Measurements from ENCODE around the gene AKAP13. TPM values are rescaled to one million over a fixed set of nuclear protein-coding genes. Genes with fewer than 3 reads are reported as not detected.

Gene AKAP13
- total and polyA plus RNA-seq, 9 donors, result 45.3 to 190 (median 98.6) TPM

DNA sequence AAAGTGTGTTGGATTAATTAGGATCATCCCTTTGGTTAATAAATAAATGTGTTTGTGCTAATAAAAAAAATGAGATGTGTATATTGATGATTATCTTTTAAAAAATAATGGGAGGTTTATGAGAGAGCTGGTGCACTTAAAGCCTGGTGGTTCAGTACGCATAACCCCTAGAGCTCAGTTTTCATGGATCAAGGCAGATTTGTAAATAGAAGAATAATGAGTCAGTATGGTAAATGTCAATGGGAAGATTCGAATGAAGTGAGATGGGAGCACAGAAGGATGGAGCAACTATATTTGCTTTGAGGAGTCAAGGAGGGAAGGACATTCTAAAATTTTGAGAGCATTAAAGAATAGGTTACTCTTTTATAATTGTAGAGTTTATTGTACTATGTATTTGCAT, 35.4 kb downstream of the AKAP13 start:
- no peak overlapping the region for H3K27ac ChIP-seq
- no peaks in the 10 kb centered on the region for H3K36me3 ChIP-seq
- H3K4me1 ChIP-seq (ENCODE audit: insufficient read depth), result no peaks in the 10 kb centered on the region
- DNase-seq, result no peak
- no peaks in the 10 kb centered on the region for H3K27me3 ChIP-seq
- no peak overlapping the region for H3K4me3 ChIP-seq
- no peaks in the 10 kb centered on the region for H3K9me3 ChIP-seq
- WGBS, 3 donors, result 87 to 91% (median 90%) methylated on average over 2 of the region's 2 CpGs
- TF ChIP-seq POLR2A (IDR thresholded peaks at IDR 0.05) (no peak), EP300 (IDR thresholded peaks at IDR 0.05) (no peak)
- TF ChIP-seq, protein P1, sequence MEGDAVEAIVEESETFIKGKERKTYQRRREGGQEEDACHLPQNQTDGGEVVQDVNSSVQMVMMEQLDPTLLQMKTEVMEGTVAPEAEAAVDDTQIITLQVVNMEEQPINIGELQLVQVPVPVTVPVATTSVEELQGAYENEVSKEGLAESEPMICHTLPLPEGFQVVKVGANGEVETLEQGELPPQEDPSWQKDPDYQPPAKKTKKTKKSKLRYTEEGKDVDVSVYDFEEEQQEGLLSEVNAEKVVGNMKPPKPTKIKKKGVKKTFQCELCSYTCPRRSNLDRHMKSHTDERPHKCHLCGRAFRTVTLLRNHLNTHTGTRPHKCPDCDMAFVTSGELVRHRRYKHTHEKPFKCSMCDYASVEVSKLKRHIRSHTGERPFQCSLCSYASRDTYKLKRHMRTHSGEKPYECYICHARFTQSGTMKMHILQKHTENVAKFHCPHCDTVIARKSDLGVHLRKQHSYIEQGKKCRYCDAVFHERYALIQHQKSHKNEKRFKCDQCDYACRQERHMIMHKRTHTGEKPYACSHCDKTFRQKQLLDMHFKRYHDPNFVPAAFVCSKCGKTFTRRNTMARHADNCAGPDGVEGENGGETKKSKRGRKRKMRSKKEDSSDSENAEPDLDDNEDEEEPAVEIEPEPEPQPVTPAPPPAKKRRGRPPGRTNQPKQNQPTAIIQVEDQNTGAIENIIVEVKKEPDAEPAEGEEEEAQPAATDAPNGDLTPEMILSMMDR (IDR thresholded peaks at IDR 0.05), result no peak
- intact Hi-C loops (cut with DNase I), result no loop called here

DNA sequence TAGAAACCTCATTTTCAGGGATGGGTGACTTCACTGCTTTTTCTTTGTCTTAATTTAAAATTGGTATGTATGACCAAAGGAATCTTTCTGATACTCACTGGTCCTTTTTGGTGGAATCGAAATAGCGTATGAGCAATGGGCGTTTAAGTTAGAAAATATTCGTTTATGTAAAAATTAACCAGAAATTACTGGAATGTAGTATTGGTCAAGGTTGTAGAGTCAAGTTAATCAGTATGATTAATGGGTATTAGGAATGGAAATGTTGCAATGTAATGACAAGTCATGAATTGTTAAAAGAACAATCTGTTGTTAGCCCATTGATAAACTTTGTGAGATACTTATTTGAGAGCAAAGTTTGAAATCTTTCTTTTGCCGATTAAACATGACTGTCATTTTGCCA, 36.9 kb downstream of the AKAP13 start:
- WGBS, 3 donors, result 86 to 90% (median 87%) methylated on average over 5 of the region's 5 CpGs
- Histone ChIP-seq H3K36me3 (no peaks in the 10 kb centered on the region), H3K4me3 (no peak overlapping the region), H3K9me3 (no peaks in the 10 kb centered on the region), H3K27me3 (no peaks in the 10 kb centered on the region), H3K27ac (no peak overlapping the region), H3K4me1 (ENCODE audit: insufficient read depth) (peaks cover 1% of the 10 kb centered on the region)
- TF ChIP-seq EP300 (IDR thresholded peaks at IDR 0.05) (no peak), POLR2A (IDR thresholded peaks at IDR 0.05) (no peak)
- TF ChIP-seq, protein P1 (IDR thresholded peaks at IDR 0.05), result no peak
- no peak for DNase-seq
- intact Hi-C loops (cut with DNase I), result no loop called here

DNA sequence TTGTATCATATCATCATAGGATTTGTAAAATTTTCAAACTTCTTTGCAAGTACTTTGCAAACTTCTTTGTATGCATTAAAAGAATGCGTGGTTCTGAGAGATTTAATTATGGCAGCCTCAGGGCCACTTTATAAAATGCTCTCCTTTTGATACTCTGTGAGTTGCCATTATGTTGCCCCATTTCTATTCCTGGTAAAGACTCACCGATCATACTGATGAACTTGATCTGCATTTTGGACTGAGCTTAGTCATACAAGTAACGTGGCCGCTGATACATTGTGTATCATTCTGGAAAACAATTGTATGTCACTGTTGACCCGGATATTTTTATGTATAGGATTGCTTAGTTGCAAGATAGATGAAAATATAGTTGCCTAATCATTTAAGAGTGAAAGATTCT, 38.8 kb downstream of the AKAP13 start:
- Histone ChIP-seq H3K9me3 (no peaks in the 10 kb centered on the region), H3K36me3 (no peaks in the 10 kb centered on the region), H3K4me1 (ENCODE audit: insufficient read depth) (peaks cover 4% of the 10 kb centered on the region), H3K27me3 (no peaks in the 10 kb centered on the region), H3K4me3 (no peak overlapping the region), H3K27ac (no peak overlapping the region)
- 77 to 97% (median 91%) methylated on average over 5 of the region's 5 CpGs for whole genome bisulfite sequencing, 3 donors
- TF ChIP-seq, protein P1 (IDR thresholded peaks at IDR 0.05), result no peak
- no peak for TF ChIP-seq POLR2A (IDR thresholded peaks at IDR 0.05)
- TF ChIP-seq EP300 (IDR thresholded peaks at IDR 0.05), result no peak
- no peak for DNase-seq
- intact Hi-C loops (cut with DNase I), result no loop called here

DNA sequence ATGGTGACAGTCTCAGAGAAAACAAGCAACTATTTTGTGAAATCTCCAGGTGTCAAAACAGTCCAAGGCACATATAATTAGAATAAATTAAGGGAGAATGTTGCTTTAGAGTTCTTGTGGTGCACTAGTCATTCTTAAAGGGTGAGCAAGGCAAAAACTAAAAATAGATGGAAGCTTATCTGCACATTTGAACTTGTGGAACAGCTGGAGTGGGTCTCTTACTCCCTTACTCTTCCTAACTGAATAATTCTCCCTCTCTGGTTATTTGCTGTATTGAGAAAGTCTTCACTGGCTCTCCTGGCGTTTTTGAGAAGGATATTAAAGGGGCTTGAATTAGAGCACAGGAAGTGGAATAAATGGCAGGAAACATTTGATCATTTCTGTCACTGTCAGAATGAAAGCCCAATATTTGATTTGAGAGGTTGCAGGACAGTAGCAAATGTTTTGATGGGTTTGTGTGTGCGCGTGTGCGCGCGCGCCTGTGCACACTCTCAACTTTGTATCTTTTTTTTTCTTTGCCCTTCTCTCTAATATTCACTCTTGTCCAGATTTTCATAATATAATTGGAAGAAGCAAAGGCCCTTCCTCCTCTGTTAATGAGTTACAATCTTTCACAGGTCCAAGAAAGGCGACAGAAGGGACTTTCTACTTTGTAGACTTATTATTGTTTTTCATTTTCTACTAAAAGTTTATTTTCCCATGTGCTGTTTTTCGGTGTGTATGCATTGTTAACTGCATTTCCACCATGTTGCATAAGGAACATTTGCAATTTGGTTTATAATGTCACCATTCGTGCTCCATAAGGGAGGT, 40.9 kb downstream of the AKAP13 start:
- TF ChIP-seq, protein P1 (IDR thresholded peaks at IDR 0.05), result no peak
- no peak for TF ChIP-seq POLR2A (IDR thresholded peaks at IDR 0.05)
- TF ChIP-seq EP300 (IDR thresholded peaks at IDR 0.05), result no peak

More for the DNA sequence above, 40.9 kb downstream of the AKAP13 start:
- intact Hi-C loops (cut with DNase I), result no loop called here
- Histone ChIP-seq H3K36me3 (no peaks in the 10 kb centered on the region), H3K4me3 (no peak overlapping the region), H3K27me3 (no peaks in the 10 kb centered on the region), H3K4me1 (ENCODE audit: insufficient read depth) (peaks cover 4% of the 10 kb centered on the region), H3K27ac (no peak overlapping the region), H3K9me3 (no peaks in the 10 kb centered on the region)
- WGBS, 3 donors, result 85 to 95% (median 92%) methylated on average over 10 of the region's 10 CpGs
- DNase-seq, result no peak

All from ovary (tissue), 9 donors.